Astrocyte (in vitro differentiated cells and primary cell): ENCODE results near the gene EMC8.

Experiments
- CTCF ChIP-seq: IDR thresholded peaks from 2 replicates; pipeline ENCODE4 v1.5.1; 2011; ENCODE audit warnings: low read depth, mild to moderate bottlenecking, inconsistent platforms, low read length, moderate library complexity; ENCODE audit not compliant: insufficient read depth
- EZH2 ChIP-seq: IDR thresholded peaks from 2 replicates; pipeline ENCODE4 v1.6.1; 2012; ENCODE audit warnings: mild to moderate bottlenecking, low read length, inconsistent platforms; ENCODE audit not compliant: insufficient read depth

GRCh38 chr16:85735946-85736345, 63.4 kb downstream of the EMC8 start:
- no peak for TF ChIP-seq CTCF
- no peak for TF ChIP-seq EZH2
